Fibroblast of skin of back (primary cell): Measurements from ENCODE around the gene ISLR2.
A peak's percentile ranks its signal among the peaks of the same experiment; 100 is the strongest.
"Not testable (repeated sequence)": the region's sequence is repeated elsewhere in the genome, so short reads cannot be mapped to it uniquely, and the experiment has no call there.

ENCODE experiments used
- DNase-seq: peaks from one replicate; pipeline ENCODE4 v3.0.0-alpha.2; 2013

The ISLR2 gene

GRCh38 chr15:74157868-74158827 lies 27.8 kb downstream of the ISLR2 start:
- DNase-seq, result no peak

DNA sequence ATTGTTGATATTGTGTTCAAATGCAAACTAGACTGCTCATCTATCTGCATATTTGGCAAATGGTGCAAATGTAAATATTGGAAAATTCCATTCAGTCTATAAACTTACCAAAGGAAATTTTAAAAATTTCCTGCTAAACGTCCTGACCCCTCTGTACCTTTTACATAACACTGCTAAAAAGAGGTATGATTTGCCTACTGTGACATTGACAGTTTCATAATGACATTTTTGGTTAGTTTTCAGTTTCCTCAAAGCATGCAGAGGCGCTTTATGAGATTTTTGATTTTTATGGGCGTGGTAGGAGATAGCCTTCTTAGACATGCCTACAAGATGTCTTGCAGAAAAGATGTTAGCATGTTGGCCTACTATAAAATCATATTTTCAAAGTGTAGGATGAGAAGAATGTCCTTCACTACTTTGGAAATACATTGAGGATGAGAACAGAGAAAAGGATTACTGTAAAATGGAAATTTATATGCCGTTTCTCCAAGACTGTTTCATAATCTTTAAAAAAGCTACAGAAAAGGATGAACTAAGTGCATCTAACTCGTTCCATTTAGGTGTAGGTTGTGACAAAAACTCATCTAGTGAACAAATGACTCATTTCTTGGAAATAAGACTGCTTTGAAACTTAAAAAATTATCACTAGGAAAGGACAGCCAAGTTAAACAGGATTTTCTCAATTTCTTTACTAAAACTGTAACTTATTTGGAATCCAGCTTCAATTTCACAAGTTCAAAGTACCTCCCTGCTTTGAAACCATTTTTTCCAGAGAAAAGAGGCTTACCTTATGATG lies 28.7 kb downstream of the ISLR2 start:
- no peak for DNase-seq

DNA sequence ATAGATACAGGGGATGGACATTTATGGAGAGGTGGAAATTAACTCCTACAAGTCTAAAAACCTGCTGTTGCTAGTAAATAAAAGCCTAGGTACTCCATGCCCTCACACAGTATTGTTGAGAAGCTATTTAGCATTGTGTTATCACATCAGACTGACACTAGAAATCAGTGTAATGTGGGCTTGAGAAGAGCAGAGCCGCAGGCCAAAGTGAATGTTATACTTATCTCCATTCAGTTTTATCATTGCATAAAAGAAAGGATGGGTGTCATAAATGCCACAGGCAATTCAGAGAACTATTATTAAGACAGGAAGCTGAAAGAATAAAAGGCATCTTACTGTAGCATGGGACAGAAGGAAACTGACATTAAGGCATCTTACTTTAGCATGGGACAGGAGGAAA lies 29.4 kb downstream of the ISLR2 start:
- DNase-seq, result no peak

- not testable (repeated sequence) for DNase-seq
These were observed 30.0 kb downstream of the ISLR2 start for GRCh38 chr15:74160390-74160789.

- DNase-seq, result not testable (repeated sequence)
These were observed 31.8 kb downstream of the ISLR2 start for GRCh38 chr15:74162195-74162536.

GRCh38 chr15:74165461-74165860 lies 35.1 kb downstream of the ISLR2 start:
- no peak for DNase-seq

DNA sequence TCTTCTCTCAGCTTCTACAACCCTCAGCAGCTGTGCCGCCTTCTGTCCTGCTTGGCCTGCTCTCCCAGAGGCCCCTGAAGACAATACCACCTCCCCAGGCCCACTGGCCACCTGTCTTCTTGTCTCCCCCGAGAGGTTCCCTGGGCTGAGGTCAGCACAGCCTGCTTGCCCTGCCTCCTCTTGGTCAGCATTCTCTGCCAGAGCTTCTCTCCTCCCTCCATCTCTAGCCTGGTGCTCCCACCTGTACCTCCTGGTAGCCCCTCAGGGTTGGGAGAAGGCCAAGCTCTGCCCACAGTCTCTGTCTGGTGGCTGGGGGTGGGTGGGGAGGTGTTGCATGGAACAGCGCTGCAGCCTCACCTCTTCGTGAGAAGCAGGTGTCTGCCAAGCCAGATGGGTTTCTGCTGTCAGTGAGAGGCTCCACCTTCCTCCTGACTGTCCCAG lies 37.5 kb downstream of the ISLR2 start:
- no peak for DNase-seq

DNA sequence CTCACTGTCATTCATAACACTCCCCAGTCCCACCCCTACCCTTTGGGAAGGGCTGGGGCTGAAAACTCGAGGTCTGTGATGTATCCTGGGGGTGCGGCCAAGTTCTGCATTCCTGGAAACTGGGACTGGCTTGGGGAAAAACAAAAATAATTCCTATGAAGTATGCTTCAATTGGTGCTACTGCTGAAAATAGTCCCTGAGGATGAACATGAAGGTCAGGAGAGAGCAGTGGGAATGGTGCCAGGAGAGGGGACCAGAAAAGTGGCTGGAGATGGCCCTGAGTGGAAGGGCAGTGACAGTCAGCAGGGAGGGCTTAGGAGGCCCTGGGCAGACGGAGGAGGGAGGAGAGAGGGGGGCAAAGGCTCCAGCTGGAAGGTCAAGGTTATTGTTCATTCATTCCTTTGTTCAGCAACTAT lies 38.3 kb downstream of the ISLR2 start:
- no peak for DNase-seq

GRCh38 chr15:74170071-74170844 lies 39.9 kb downstream of the ISLR2 start:
- no peak for DNase-seq

GRCh38 chr15:74170875-74171578 lies 40.6 kb downstream of the ISLR2 start:
- DNase-seq, result no peak

DNA sequence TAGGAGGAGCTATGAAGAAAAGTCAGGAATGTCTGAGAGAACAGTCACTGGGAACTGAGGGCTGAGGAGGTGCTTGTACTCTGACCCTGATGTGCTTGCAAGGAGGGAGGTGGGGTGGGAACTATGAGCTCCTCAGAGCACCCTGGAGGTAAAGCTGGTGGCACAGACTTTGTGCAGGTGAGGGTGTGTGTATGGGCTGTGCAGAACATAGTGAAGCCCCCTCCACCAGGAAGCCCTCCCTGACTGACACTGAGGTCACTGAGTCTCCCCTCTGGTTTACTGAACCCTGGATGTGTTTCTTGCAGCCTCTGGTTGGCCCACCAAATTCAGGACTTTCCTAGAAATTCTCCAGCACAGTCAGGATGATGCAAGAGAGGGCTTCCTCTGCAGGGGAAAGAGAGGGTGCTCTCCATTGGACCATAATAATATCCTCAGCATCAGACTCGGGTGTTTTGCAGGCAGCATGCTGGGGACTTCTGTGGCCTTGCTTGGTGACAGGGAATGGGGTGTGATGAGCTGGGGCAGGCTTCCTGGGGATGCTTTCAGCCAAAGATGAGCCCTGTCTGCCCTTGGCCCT lies 41.7 kb downstream of the ISLR2 start:
- no peak for DNase-seq

DNA sequence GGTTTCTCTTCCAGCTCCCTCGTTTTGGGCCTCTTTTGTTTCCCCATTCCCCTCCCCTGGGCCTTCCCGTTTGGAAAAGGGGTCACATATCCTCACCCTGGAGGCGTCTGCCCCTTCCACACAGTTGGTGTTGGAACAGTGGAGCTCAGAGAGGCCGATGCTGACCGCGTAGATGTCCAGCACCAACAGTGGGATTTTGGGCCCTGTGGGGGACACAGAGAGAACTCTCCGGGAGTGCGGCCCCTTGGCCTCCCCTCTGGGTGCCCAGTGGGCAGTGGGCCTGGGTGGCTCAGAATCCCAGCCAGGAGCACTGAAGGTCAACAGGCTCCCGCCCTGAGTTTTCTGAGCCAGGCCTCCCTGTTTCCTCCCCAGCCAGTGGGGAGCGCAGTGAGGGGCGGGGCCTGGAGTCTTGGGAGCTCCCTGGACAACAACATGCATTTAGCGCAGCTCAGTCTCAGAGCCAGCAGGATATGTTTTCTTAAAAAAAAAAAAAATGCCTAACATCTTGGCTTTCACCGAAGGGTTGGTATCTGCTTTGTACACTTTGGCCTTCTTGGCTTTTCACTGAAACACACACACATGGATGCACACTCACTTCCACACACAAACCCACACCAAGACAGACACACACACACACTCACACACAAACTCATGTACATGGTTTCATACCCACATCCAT lies 42.5 kb downstream of the ISLR2 start:
- peak; percentile 70 for DNase-seq

DNA sequence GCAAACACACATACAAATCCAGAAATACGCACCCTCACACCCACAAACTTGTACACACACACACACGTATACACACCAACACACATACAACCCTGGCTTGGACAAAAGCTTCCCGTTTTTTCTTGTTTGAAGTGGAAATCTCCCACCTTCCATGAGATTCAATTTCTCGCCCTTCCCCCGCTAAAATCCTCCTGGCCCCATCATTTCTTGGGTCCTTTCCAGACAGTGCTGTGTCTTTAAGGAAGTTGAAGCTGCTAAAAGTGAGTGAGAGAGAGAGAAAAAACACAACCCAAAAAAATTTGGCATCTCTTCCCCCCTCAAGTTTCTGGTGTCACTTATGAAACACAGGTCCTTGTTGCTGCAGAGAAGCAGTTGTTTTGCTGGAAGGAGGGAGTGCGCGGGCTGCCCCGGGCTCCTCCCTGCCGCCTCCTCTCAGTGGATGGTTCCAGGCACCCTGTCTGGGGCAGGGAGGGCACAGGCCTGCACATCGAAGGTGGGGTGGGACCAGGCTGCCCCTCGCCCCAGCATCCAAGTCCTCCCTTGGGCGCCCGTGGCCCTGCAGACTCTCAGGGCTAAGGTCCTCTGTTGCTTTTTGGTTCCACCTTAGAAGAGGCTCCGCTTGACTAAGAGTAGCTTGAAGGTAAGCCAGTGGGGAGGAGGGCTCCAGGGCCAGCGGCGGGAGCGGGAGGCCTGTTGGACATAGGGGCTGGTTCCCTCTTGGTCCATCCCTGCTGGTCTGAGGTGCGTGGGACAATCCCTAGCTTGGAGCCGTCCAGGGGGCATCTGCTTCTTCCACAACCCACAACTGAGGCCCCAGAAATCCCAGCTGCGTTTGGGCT lies 43.2 kb downstream of the ISLR2 start, which contains the start of gene ISLR:
ISLR (plus strand) TSS at position 331 of the 839 bp plus-strand sequence. CDS start 1,149 bp downstream, outside the sequence.
- DNase-seq, result peak; percentile 57

DNA sequence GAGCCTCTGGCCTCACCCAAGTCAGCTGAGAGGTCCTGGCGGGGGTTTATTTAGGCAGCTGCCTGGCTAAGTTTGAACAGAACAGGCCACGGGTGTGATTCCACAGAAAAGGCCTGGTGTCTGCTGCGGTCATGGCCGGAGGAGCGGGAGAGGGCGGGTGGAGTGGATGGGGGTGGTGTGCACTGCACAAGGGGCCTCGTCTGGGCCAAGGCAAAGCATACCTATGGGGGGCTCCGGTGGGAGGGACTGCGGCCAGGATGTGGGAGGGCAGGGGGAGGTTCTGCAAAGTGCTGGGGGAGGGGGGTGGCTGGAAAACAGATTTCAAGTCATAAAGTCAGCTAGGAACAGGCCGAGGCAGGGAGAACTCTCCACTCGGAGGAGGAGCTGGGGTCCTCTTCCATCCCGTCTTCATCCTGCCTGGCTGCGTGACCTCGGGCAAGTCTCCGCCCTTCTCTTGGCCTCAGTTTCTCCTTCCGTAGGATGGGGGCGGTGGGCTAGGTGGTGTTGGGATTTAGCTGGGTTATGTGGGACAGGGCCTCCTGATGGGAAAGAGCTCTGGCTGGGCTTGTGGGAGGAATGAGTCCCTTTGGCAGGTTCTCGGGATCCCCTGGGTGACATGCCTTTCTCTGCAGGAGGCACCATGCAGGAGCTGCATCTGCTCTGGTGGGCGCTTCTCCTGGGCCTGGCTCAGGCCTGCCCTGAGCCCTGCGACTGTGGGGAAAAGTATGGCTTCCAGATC lies 44.0 kb downstream of the ISLR2 start:
- no peak for DNase-seq

DNA sequence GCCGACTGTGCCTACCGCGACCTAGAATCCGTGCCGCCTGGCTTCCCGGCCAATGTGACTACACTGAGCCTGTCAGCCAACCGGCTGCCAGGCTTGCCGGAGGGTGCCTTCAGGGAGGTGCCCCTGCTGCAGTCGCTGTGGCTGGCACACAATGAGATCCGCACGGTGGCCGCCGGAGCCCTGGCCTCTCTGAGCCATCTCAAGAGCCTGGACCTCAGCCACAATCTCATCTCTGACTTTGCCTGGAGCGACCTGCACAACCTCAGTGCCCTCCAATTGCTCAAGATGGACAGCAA lies 44.5 kb downstream of the ISLR2 start:
- DNase-seq, result no peak

GRCh38 chr15:74175271-74176191 lies 45.1 kb downstream of the ISLR2 start:
- DNase-seq, result no peak

GRCh38 chr15:74176262-74177214 lies 46.2 kb downstream of the ISLR2 start:
- no peak for DNase-seq
